K562 (cell line): ENCODE measurements around the gene SLC2A9. TPM values are rescaled to one million over a fixed set of nuclear protein-coding genes. Genes with fewer than 3 reads are reported as not detected.

Experiments
- ATAC-seq: fragments of 200-7000 bp; cut with Tn5 transposase; 3 replicates; pipeline ENCODE4 v1.9.1; 2020; ENCODE audit warnings: moderate library complexity
- BruUV-seq: library from RNA; stranded (reverse); fragments of 400-500 nt; replicated peaks from 2 replicates; lab custom pipeline; 2021; lab: Mats Ljungman, UMichigan
- CTCF ChIA-PET: fragments of 300-600 bp; formaldehyde crosslinking; extraction: SDS; loops from one replicate; lab custom pipeline; 2021; ENCODE audit warnings: low intra/inter-chr PET ratio; lab: Yijun Ruan, JAX
- POLR2A ChIA-PET: fragments of 300-600, 350-650 bp; sonication (Branson Sonifier 250); formaldehyde crosslinking; extraction: SDS; loops from one replicate; lab custom pipeline; 2021; ENCODE audit warnings: antibody characterized with exemption, inconsistent platforms; lab: Yijun Ruan, JAX
- DNase-seq, 4 experiments: peaks; one replicate each; pipeline versions ENCODE4 v3.0.0 to v3.0.0-alpha.2; 2011 to 2018; ENCODE audit warnings: low spot score in 3 of 4, mixed read lengths in 3 of 4; ENCODE audit errors: extremely low read depth in 1 of 4
- FAIRE-seq: peaks from 2 replicates; lab custom pipeline; 2011; peaks lifted over from hg19 to GRCh38; lab: Jason Lieb, UNC
- H2AFZ ChIP-seq: 2 replicates; pipeline ENCODE4 v1.6.0; 2011; ENCODE audit warnings: low read depth, low read length, control low read depth, inconsistent platforms
- H3K27ac ChIP-seq: fragments of 200-600 bp; 3 replicates; pipeline ENCODE4 v1.8.0; 2011; ENCODE audit warnings: low read depth, mild to moderate bottlenecking, control low read depth, inconsistent platforms, low read length, moderate library complexity, mixed read lengths; ENCODE audit errors: extremely low read depth
- H3K27me3 ChIP-seq, 2 experiments: fragments of 300-600 bp in 1 of 2; 2 replicates in 1 of 2; 3 replicates in 1 of 2; pipeline versions ENCODE4 v1.6.0 to v1.8.0; 2011; ENCODE audit warnings: inconsistent platforms in 2 of 2, low read length in 2 of 2, mild to moderate bottlenecking in 1 of 2, mixed read lengths in 1 of 2, moderate library complexity in 1 of 2; ENCODE audit not compliant: control insufficient read depth in 2 of 2, insufficient read depth in 2 of 2
- H3K36me3 ChIP-seq: fragments of 300-600 bp; 3 replicates; pipeline ENCODE4 v1.8.0; 2011; ENCODE audit warnings: mild to moderate bottlenecking, low read length, inconsistent platforms; ENCODE audit not compliant: control insufficient read depth, insufficient read depth
- H3K4me1 ChIP-seq, 2 experiments: fragments of 200-600 bp in 1 of 2; replicated peaks in 1 of 2; 2 replicates in 1 of 2; 3 replicates in 1 of 2; pipeline versions ENCODE4 v1.5.1 to v1.8.0; 2011; ENCODE audit warnings: inconsistent platforms in 2 of 2, low read length in 2 of 2, mild to moderate bottlenecking in 1 of 2, mixed read lengths in 1 of 2, moderate library complexity in 1 of 2; ENCODE audit not compliant: control insufficient read depth in 2 of 2, insufficient read depth in 2 of 2
- H3K4me2 ChIP-seq: 2 replicates; pipeline ENCODE4 v1.6.1; 2011; ENCODE audit warnings: low read length, control low read depth, inconsistent platforms, mixed read lengths; ENCODE audit not compliant: insufficient read depth
- H3K4me3 ChIP-seq: fragments of 200-600 bp; sonication (generic), shearing (Covaris generic); 2 replicates; pipeline ENCODE4 v1.5.1; 2016; ENCODE audit warnings: control low read depth, inconsistent platforms
- H3K79me2 ChIP-seq: fragments of 200-600 bp; 3 replicates; pipeline ENCODE4 v1.8.0; 2011; ENCODE audit warnings: low read length, inconsistent platforms; ENCODE audit not compliant: control insufficient read depth, insufficient read depth
- H3K9ac ChIP-seq, 2 experiments: 2 replicates each; pipeline versions ENCODE4 v1.6.0 to v1.6.1; 2011; ENCODE audit warnings: low read depth in 2 of 2, low read length in 2 of 2, control low read depth in 1 of 2, inconsistent platforms in 1 of 2, mild to moderate bottlenecking in 1 of 2, mixed read lengths in 1 of 2; ENCODE audit not compliant: insufficient read depth in 1 of 2
- H3K9me1 ChIP-seq: one replicate; pipeline ENCODE4 v1.6.0; 2011; ENCODE audit warnings: inconsistent platforms, mild to moderate bottlenecking, low read length, moderate library complexity; ENCODE audit not compliant: control insufficient read depth, insufficient read depth
- H3K9me3 ChIP-seq: replicated peaks from 2 replicates; pipeline ENCODE4 v1.5.1; 2011; ENCODE audit warnings: low read depth, low read length, inconsistent platforms; ENCODE audit not compliant: control insufficient read depth, insufficient read depth
- H4K20me1 ChIP-seq: replicated peaks from 2 replicates; pipeline ENCODE4 v1.6.1; 2011; ENCODE audit warnings: low read length, inconsistent platforms, mixed read lengths; ENCODE audit not compliant: control insufficient read depth, insufficient read depth
- ARID1B ChIP-seq: fragments of 450-650 bp; IDR thresholded peaks from 2 replicates; pipeline ENCODE4 v1.6.1; 2016; ENCODE audit warnings: antibody characterized with exemption, mild to moderate bottlenecking, inconsistent platforms
- DEAF1 ChIP-seq: fragments of 450-650 bp; formaldehyde crosslinking; IDR thresholded peaks from 2 replicates; pipeline ENCODE4 v1.4.0; 2020; ENCODE audit warnings: mild to moderate bottlenecking, moderate library complexity
- DLX4 ChIP-seq: fragments of 250-450 bp; sonication (Bioruptor Pico); IDR thresholded peaks from 2 replicates; pipeline ENCODE4 v1.6.1; 2021; ENCODE audit warnings: mild to moderate bottlenecking
- HCFC1 ChIP-seq: IDR thresholded peaks from 2 replicates; pipeline ENCODE4 v1.6.1; 2012; ENCODE audit warnings: low read depth, low read length, improper control_type of control experiment
- HEY1 ChIP-seq: fragments of 250-450 bp; sonication (Bioruptor Pico); IDR thresholded peaks from 2 replicates; pipeline ENCODE4 v1.5.0; 2020; ENCODE audit warnings: mild to moderate bottlenecking, moderate library complexity, borderline replicate concordance
- JUNB ChIP-seq: fragments of 450-650 bp; formaldehyde crosslinking; conservative IDR thresholded peaks from 2 replicates; pipeline ENCODE4 v1.4.0; 2020; ENCODE audit warnings: mild to moderate bottlenecking
- POLR2G ChIP-seq: fragments of 200-400 bp; formaldehyde crosslinking; IDR thresholded peaks from 2 replicates; pipeline ENCODE4 v1.6.1; 2017; ENCODE audit warnings: low read depth, mild to moderate bottlenecking, antibody characterized with exemption, low read length, moderate library complexity
- RBM17 ChIP-seq: fragments of 200-400 bp; formaldehyde crosslinking; IDR thresholded peaks from 2 replicates; pipeline ENCODE4 v1.6.1; 2017; ENCODE audit warnings: low read depth, mild to moderate bottlenecking, low read length, borderline replicate concordance
- RNF219 ChIP-seq: fragments of 250-450 bp; sonication (Bioruptor Pico); IDR thresholded peaks from 2 replicates; pipeline ENCODE4 v1.5.0; 2022; ENCODE audit warnings: mild to moderate bottlenecking
- TEAD4 ChIP-seq, 2 experiments: sonication (generic) in 1 of 2; formaldehyde crosslinking in 1 of 2; IDR thresholded peaks; 2 replicates each; pipeline versions ENCODE4 v1.6.1 to v1.8.0; 2012 to 2022; ENCODE audit warnings: borderline replicate concordance in 1 of 2, inconsistent platforms in 1 of 2, low read length in 1 of 2, mild to moderate bottlenecking in 1 of 2, missing genetic modification reagents in 1 of 2
- THAP7 ChIP-seq: fragments of 250-450 bp; sonication (Bioruptor Pico); IDR thresholded peaks from 2 replicates; pipeline ENCODE4 v1.5.0; 2021
- ZNF134 ChIP-seq: fragments of 250-450 bp; sonication (Bioruptor Pico); conservative IDR thresholded peaks from 2 replicates; pipeline ENCODE4 v1.4.0; 2020
- ZNF785 ChIP-seq: fragments of 250-450 bp; sonication (Bioruptor Pico); IDR thresholded peaks from 2 replicates; pipeline ENCODE4 v1.4.0; 2020; ENCODE audit warnings: mild to moderate bottlenecking
- WGBS: fragments of 100-300 bp; shearing (Covaris generic); methylation state at CpG from one replicate; pipeline ENCODE4 v1.1.6; 2016; ENCODE audit warnings: low coverage, mixed read lengths; ENCODE audit not compliant: insufficient coverage; ENCODE audit errors: missing lambda C conversion rate; 5-methylcytosine and 5-hydroxymethylcytosine counted together
- in situ Hi-C: fragments of 300-500 bp; cut with MboI; formaldehyde crosslinking; loops from 4 replicates; pipeline ENCODE4 v1.15.0; 2018; ENCODE audit warnings: inconsistent platforms, mixed read lengths
- intact Hi-C: fragments of 100-400 bp; cut with micrococcal nuclease; formaldehyde crosslinking; loops from 2 replicates; pipeline ENCODE4 v1.14.2; 2022
- polyA plus RNA-seq, 8 experiments: library from polyadenylated mRNA; depleted of rRNA in 4 of 8; stranded (reverse) in 5 of 8; unstranded in 3 of 8; fragments of >200 nt; fragmentation: Nextera tagmentation in 2 of 8; fragmentation: Illumina TruSeq in 1 of 8; extraction: Ambion mirVana in 2 of 8; extraction: Trizol in 1 of 8; gene quantifications; 2 replicates each; pipeline versions ENCODE4 v1.2.1 to v1.2.3, GENCODE V29; 2011 to 2014; ENCODE audit warnings: inconsistent platforms in 1 of 8, missing spikeins in 1 of 8
- total RNA-seq, 7 experiments: library from RNA; depleted of rRNA in 6 of 7; stranded (reverse); fragments of >200 nt in 6 of 7; fragmentation: Illumina TruSeq in 2 of 7; extraction: Trizol in 2 of 7; gene quantifications; 2 replicates each; pipeline versions ENCODE4 v1.2.1 to v1.2.3, GENCODE V29; 2011 to 2021; ENCODE audit warnings: low replicate concordance in 1 of 7

SLC2A9 gene
- total and polyA plus RNA-seq, 9 of the 15 experiments (the other 6 are each of a cell fraction or from before 2014, with no cell fraction given): 0.15 to 1.9 (median 0.76) TPM

- TF ChIP-seq RBM17 (no peak), ZNF785 (CRISPR knock-in tag) (no peak), JUNB (CRISPR knock-in tag) (no peak), DEAF1 (no peak), HCFC1 (no peak), POLR2G (no peak), ARID1B (no peak), RNF219 (CRISPR knock-in tag) (no peak)
- TF ChIP-seq, all 486 proteins: peak for 0
These were observed 24.2 kb upstream of the SLC2A9 start (continued) for GRCh38 chr4:10045481-10045880.

GRCh38 chr4:10041036-10041435 lies 19.7 kb upstream of the SLC2A9 start:
- CTCF ChIA-PET: no interaction called here
- Histone ChIP-seq H3K36me3 (no peaks in the 10 kb centered on the region), H2AFZ (no peak overlapping the region), H3K9me3 (no peaks in the 10 kb centered on the region), H3K4me2 (no peak overlapping the region), H3K9ac (no peak overlapping the region), H3K27me3 (peaks cover 12 to 30% of the 10 kb centered on the region in 2 experiments; a peak in 3 of 5 replicates), H3K9me1 (no peaks in the 10 kb centered on the region), H3K27ac (no peak overlapping the region), H4K20me1 (no peaks in the 10 kb centered on the region), H3K4me3 (no peak overlapping the region), H3K79me2 (no peaks in the 10 kb centered on the region), H3K4me1 (no peaks in the 10 kb centered on the region)
- intact Hi-C loops: no loop called here
- in situ Hi-C loops: no loop called here
- DNase-seq: no peak
- WGBS: 0% methylated on average over 6 of the region's 6 CpGs
- BruUV-seq: no TSS peak
- ATAC-seq: no peak
- POLR2A ChIA-PET: interaction anchor here (1.3 kb wide), 1 partner anchor 8 kb away, joined by 3 read pairs; no protein-coding TSS in a partner anchor
- FAIRE-seq: no peak
- TF ChIP-seq TEAD4 (IDR thresholded peaks at IDR 0.05; ENCODE audit: low read length) (no peak), TEAD4 (CRISPR knock-in tag; IDR thresholded peaks at IDR 0.05; ENCODE audit: borderline replicate concordance) (no peak), DLX4 (no peak), ZNF134 (CRISPR knock-in tag) (no peak), HEY1 (CRISPR knock-in tag) (no peak), THAP7 (CRISPR knock-in tag) (no peak)
